AG10803 (cell line): ENCODE data around the gene CDK6.
A peak's percentile ranks its signal among the peaks of the same experiment; 100 is the strongest.

Experiments used
- DNase-seq: peaks from one replicate; pipeline ENCODE4 v3.0.0; 2010; ENCODE audit warnings: low read depth
- H3K4me3 ChIP-seq: 2 replicates; pipeline ENCODE4 v1.5.1; 2011; ENCODE audit warnings: mild to moderate bottlenecking, low read length, control low read depth
- CTCF ChIP-seq: conservative IDR thresholded peaks from 2 replicates; pipeline ENCODE4 v1.5.1; 2011; ENCODE audit warnings: mild to moderate bottlenecking, low read length, control low read depth, inconsistent platforms

CDK6 gene

GRCh38 chr7:92729751-92730150 lies 106.6 kb downstream of the CDK6 start:
- DNase-seq, result no peak
- TF ChIP-seq CTCF, result no peak
- H3K4me3 ChIP-seq, result no peak overlapping the region

- no peak for TF ChIP-seq CTCF
- no peak overlapping the region for H3K4me3 ChIP-seq
- DNase-seq, result no peak
Observed at GRCh38 chr7:92729172-92729571, 107.2 kb downstream of the CDK6 start.

- peak; percentile 58 for DNase-seq
- H3K4me3 ChIP-seq, result no peak overlapping the region
- no peak for TF ChIP-seq CTCF
Observed at GRCh38 chr7:92727755-92728154, 108.6 kb downstream of the CDK6 start.

- DNase-seq, result peak; percentile 39
- no peak overlapping the region for H3K4me3 ChIP-seq
- no peak for TF ChIP-seq CTCF
Observed at GRCh38 chr7:92725161-92725925, 111.0 kb downstream of the CDK6 start.

DNA sequence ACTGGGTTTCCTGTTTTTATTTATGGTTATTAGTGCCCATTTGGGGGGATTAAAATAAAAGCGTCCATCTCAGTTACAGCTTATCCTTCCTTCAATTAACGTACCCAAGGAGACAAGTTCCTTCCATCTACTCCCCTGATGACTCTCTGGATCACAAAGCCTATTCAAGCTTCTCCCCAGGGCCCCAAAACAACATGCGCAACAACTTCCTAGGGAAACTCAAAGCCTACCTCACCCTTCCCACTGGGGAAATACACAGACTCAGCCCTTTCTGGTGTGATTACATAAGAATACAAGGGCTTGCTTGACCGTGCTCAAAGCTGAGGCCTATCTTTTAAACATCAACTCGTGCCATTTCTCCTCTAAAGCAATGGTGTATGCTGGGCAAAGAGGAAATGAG lies 112.4 kb downstream of the CDK6 start:
- DNase-seq, result no peak
- H3K4me3 ChIP-seq, result no peak overlapping the region
- no peak for TF ChIP-seq CTCF

DNA sequence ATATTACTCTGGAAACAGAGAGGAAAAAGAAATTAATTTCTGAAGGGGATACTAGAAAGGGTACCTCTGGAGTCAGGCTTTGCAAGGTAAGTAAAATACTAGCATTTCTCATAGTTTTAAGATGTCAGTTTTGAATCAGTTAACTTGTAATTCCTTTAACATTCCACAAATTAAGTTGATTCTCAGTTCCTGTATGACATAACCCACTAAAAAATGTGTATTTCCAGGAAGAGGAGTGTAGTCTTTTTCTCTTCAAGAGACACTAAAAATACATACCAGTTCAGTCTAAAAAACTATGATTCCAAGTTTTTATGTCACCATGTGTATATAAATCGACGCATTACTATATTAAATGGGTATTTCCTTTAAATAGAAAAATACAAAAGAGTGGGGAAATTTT lies 113.2 kb downstream of the CDK6 start:
- TF ChIP-seq CTCF, result no peak
- peak; percentile 67 for DNase-seq
- no peak overlapping the region for H3K4me3 ChIP-seq

DNA sequence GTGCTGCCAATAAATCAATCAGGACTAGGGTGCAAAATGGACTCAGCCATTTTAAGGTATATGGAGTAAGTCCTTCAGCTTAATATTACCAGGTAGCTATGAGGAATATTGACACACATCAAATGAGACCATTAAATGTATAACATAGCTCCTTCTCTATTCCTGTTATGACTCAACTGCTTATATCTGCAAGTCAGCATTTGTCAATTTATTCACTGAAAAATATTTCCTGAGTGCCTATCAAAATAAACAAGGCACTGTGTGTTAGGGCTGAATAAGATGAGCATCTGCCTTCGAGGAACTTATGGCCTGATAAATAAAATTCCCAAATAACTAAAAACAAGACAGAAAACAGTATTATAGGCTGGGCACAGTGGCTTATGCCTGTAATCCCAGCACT lies 113.8 kb downstream of the CDK6 start:
- TF ChIP-seq CTCF, result no peak
- no peak overlapping the region for H3K4me3 ChIP-seq
- DNase-seq, result no peak
